ENCODE data around the gene AKR1C8. TPM values are rescaled to one million over a fixed set of nuclear protein-coding genes. Genes with fewer than 3 reads are reported as not detected.

AKR1C8 gene
- total and polyA plus RNA-seq, 10 of the 15 experiments (the other 5 are each of a cell fraction or from before 2014, with no cell fraction given) = 0.18 TPM; not detected in 9

DNA sequence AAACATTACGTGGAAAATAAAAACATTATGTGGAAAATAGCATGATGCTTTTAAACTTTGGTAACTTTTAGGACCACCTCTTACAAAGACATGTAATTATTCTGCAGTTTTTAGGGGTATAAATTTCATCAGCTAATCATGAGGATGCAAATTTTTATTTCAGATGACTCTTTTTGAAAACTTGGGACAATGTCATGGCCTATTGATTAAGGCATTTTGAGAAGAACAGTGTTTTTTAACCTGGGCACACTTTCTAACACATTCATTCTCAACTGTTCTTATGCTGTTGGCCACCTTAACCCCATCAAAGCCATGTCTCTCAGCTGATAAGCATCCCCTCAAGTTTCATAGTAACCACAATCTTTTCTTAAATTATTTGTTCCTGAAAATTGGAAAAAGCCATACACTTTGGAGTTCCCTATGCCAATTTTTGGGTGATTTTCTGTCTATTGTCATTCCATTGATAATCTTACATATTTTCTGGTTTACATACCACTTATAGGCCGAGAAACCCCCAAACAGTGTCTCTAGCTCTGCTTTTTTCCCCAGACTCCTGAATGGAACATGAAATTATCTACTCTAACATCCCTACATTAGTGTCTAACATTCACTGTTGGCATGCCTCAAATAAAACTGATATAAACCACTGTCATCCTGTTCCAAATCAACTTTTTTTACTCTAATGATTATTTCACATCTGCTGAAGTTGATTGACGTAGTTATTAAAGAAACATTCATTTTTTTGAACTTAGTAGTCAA is 76.1 kb downstream of the AKR1C8 start:
- Histone ChIP-seq H2AFZ (ENCODE audit: control insufficient read depth, low read depth, low read length) (no peak overlapping the region), H4K20me1 (ENCODE audit: control insufficient read depth, insufficient read depth) (no peaks in the 10 kb centered on the region), H3K79me2 (ENCODE audit: control insufficient read depth, insufficient read depth, low read length) (no peaks in the 10 kb centered on the region), H3K4me2 (ENCODE audit: control insufficient read depth, insufficient read depth) (no peak overlapping the region), H3K9ac (ENCODE audit: control insufficient read depth, insufficient read depth, low read length) (no peak overlapping the region), H3K4me1 (ENCODE audit: control insufficient read depth, insufficient read depth, low read length) (no peaks in the 10 kb centered on the region), H3K36me3 (ENCODE audit: control insufficient read depth in 2 of 2, insufficient read depth in 2 of 2, low read length in 1 of 2) (no peaks in the 10 kb centered on the region), H3K9me3 (replicated peaks; ENCODE audit: control insufficient read depth, insufficient read depth, low read length) (no peaks in the 10 kb centered on the region), H3K27ac (ENCODE audit: control insufficient read depth, insufficient read depth) (no peak overlapping the region), H3K4me3 (no peak overlapping the region), H3K27me3 (replicated peaks in 1 of 2; ENCODE audit: control insufficient read depth in 2 of 2, insufficient read depth in 2 of 2, low read length in 1 of 2) (no peaks in the 10 kb centered on the region)
- ATAC-seq (no peak), DNase-seq (ENCODE audit: low read depth, low spot score) (no peak), FAIRE-seq (no peak)
- ChIA-PET POLR2A (no interaction called here), CTCF (no interaction called here), RAD21 (ENCODE audit: unreplicated experiment) (no interaction called here), SMC1A (ENCODE audit: uncharacterized antibody, unreplicated experiment) (no interaction called here)
- no TSS peak for BruUV-seq (replicated peaks)
- 0% methylated on average over 3 of the region's 3 CpGs for WGBS (ENCODE audit: insufficient coverage, insufficient replicate concordance, low lambda C conversion rate, missing lambda C conversion rate)
- in situ Hi-C loops (cut with MboI) = no loop called here
- intact Hi-C loops (cut with micrococcal nuclease; ENCODE audit: unreplicated experiment) = no loop called here
- TF ChIP-seq, protein P1, sequence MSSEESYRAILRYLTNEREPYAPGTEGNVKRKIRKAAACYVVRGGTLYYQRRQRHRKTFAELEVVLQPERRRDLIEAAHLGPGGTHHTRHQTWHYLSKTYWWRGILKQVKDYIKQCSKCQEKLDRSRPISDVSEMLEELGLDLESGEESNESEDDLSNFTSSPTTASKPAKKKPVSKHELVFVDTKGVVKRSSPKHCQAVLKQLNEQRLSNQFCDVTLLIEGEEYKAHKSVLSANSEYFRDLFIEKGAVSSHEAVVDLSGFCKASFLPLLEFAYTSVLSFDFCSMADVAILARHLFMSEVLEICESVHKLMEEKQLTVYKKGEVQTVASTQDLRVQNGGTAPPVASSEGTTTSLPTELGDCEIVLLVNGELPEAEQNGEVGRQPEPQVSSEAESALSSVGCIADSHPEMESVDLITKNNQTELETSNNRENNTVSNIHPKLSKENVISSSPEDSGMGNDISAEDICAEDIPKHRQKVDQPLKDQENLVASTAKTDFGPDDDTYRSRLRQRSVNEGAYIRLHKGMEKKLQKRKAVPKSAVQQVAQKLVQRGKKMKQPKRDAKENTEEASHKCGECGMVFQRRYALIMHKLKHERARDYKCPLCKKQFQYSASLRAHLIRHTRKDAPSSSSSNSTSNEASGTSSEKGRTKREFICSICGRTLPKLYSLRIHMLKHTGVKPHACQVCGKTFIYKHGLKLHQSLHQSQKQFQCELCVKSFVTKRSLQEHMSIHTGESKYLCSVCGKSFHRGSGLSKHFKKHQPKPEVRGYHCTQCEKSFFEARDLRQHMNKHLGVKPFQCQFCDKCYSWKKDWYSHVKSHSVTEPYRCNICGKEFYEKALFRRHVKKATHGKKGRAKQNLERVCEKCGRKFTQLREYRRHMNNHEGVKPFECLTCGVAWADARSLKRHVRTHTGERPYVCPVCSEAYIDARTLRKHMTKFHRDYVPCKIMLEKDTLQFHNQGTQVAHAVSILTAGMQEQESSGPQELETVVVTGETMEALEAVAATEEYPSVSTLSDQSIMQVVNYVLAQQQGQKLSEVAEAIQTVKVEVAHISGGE (CRISPR knock-in tag; IDR thresholded peaks at IDR 0.05) = no peak
- TF ChIP-seq CTCF (IDR thresholded peaks at IDR 0.05 in 2 of 3, conservative IDR thresholded peaks at IDR 0.05 in 1 of 3; ENCODE audit: control insufficient read depth in 2 of 3, extremely low read depth in 1 of 3, insufficient read depth in 1 of 3, low read depth in 3 of 3, low read length in 3 of 3) (no peak), JUNB (IDR thresholded peaks at IDR 0.05) (no peak), PKNOX1 (IDR thresholded peaks at IDR 0.05) (no peak), CEBPB (IDR thresholded peaks at IDR 0.05; ENCODE audit: borderline replicate concordance in 1 of 2, low read depth in 2 of 2, low read length in 2 of 2) (no peak), KAT2A (conservative IDR thresholded peaks at IDR 0.05; ENCODE audit: control insufficient read depth, low read depth, low read length) (no peak), SMARCA5 (IDR thresholded peaks at IDR 0.05) (no peak), ZBED1 (IDR thresholded peaks at IDR 0.05; ENCODE audit: borderline replicate concordance) (no peak), ETV6 (conservative IDR thresholded peaks at IDR 0.05 in 1 of 2, IDR thresholded peaks at IDR 0.05 in 1 of 2; ENCODE audit: borderline replicate concordance in 1 of 2, low read depth in 1 of 2) (no peak), RCOR1 (conservative IDR thresholded peaks at IDR 0.05; ENCODE audit: low read depth, low read length) (no peak), EZH2 (IDR thresholded peaks at IDR 0.05; ENCODE audit: borderline replicate concordance, control insufficient read depth, low read depth, low read length) (no peak), NR2C1 (IDR thresholded peaks at IDR 0.05) (no peak)
- TF ChIP-seq, protein P2, sequence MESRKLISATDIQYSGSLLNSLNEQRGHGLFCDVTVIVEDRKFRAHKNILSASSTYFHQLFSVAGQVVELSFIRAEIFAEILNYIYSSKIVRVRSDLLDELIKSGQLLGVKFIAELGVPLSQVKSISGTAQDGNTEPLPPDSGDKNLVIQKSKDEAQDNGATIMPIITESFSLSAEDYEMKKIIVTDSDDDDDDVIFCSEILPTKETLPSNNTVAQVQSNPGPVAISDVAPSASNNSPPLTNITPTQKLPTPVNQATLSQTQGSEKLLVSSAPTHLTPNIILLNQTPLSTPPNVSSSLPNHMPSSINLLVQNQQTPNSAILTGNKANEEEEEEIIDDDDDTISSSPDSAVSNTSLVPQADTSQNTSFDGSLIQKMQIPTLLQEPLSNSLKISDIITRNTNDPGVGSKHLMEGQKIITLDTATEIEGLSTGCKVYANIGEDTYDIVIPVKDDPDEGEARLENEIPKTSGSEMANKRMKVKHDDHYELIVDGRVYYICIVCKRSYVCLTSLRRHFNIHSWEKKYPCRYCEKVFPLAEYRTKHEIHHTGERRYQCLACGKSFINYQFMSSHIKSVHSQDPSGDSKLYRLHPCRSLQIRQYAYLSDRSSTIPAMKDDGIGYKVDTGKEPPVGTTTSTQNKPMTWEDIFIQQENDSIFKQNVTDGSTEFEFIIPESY (IDR thresholded peaks at IDR 0.05) = no peak

Measured in GM12878 (cell line).